MM.1S (cell line): Measurements from ENCODE around the gene NTRK3.

ENCODE experiments used
- EZH2phosphoT487 ChIP-seq: fragments of 300-600 bp; sonication (generic); IDR thresholded peaks from 2 replicates; pipeline ENCODE4 v1.6.1; 2018; ENCODE audit warnings: antibody characterized with exemption, low read length
- TF ChIP-seq, protein P1 (sequence below): fragments of 300-600 bp; sonication (generic); IDR thresholded peaks from 2 replicates; pipeline ENCODE4 v1.5.1; 2016; ENCODE audit warnings: antibody characterized with exemption, low read length, mixed read lengths

GRCh38 chr15:88048755-88049154 is 207.8 kb downstream of the NTRK3 start:
- TF ChIP-seq, protein P1, sequence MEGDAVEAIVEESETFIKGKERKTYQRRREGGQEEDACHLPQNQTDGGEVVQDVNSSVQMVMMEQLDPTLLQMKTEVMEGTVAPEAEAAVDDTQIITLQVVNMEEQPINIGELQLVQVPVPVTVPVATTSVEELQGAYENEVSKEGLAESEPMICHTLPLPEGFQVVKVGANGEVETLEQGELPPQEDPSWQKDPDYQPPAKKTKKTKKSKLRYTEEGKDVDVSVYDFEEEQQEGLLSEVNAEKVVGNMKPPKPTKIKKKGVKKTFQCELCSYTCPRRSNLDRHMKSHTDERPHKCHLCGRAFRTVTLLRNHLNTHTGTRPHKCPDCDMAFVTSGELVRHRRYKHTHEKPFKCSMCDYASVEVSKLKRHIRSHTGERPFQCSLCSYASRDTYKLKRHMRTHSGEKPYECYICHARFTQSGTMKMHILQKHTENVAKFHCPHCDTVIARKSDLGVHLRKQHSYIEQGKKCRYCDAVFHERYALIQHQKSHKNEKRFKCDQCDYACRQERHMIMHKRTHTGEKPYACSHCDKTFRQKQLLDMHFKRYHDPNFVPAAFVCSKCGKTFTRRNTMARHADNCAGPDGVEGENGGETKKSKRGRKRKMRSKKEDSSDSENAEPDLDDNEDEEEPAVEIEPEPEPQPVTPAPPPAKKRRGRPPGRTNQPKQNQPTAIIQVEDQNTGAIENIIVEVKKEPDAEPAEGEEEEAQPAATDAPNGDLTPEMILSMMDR = no peak
- no peak for TF ChIP-seq EZH2phosphoT487
